Measurements from ENCODE around the gene NPAS2. TPM values are rescaled to one million over a fixed set of nuclear protein-coding genes. Genes with fewer than 3 reads are reported as not detected.
A peak's percentile ranks its signal among the peaks of the same experiment; 100 is the strongest.

Gene NPAS2
- total and polyA plus RNA-seq, 2 experiments from 2014 or later = 0.55 to 0.89 TPM

DNA sequence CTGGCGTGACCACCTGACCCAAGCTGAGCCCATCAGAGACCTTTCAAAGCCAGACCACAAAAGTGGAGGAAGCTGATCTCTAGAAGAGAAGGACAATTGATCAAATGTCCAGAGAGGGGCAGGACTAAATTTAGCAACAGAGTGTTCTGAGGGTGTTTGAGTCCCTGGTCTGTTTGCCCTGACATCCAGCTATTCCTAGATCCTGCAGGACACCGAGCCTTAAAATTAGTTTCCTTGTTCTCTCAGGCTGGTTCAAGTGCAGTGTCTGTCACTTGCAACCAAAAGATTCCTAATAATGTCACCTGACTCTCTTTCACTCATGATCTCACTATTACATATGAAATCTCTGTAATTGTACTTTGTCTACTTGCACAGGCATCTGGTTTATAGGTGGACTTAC is 33.0 kb upstream of the NPAS2 start:
- TF ChIP-seq, protein P1, sequence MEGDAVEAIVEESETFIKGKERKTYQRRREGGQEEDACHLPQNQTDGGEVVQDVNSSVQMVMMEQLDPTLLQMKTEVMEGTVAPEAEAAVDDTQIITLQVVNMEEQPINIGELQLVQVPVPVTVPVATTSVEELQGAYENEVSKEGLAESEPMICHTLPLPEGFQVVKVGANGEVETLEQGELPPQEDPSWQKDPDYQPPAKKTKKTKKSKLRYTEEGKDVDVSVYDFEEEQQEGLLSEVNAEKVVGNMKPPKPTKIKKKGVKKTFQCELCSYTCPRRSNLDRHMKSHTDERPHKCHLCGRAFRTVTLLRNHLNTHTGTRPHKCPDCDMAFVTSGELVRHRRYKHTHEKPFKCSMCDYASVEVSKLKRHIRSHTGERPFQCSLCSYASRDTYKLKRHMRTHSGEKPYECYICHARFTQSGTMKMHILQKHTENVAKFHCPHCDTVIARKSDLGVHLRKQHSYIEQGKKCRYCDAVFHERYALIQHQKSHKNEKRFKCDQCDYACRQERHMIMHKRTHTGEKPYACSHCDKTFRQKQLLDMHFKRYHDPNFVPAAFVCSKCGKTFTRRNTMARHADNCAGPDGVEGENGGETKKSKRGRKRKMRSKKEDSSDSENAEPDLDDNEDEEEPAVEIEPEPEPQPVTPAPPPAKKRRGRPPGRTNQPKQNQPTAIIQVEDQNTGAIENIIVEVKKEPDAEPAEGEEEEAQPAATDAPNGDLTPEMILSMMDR (IDR thresholded peaks at IDR 0.05; ENCODE audit: low read depth, low read length) = no peak
- Histone ChIP-seq H3K4me1 (ENCODE audit: low read depth) (peaks cover 4% of the 10 kb centered on the region), H3K4me3 (no peak overlapping the region), H3K27ac (peak overlapping the region; percentile 49), H3K27me3 (no peaks in the 10 kb centered on the region), H3K36me3 (no peaks in the 10 kb centered on the region), H3K9me3 (ENCODE audit: low read depth) (no peaks in the 10 kb centered on the region)
- DNase-seq (ENCODE audit: low read depth in 1 of 2, low spot score in 1 of 2) = peak in 1 of 2 donors; percentile 11

DNA sequence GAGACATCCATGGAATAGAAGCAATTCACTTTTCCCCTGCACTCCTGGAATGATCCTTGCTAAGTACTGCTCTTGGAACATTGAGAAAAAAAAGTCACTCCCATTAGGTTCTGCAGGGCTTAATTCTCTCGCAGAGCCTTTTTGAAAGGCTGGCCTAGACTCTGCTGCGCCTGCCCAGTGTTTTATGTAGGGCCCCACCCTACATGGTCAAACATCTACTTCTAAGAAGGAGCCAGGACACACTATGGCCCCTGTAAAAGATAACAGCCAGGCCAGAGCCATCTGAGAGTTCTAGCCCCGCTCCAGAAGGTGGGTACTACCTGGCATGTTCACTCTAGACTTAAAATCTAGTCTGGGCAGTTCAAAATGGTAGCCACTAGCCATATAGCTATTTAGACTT is 30.6 kb upstream of the NPAS2 start:
- TF ChIP-seq, protein P1 (IDR thresholded peaks at IDR 0.05; ENCODE audit: low read depth, low read length) = no peak
- peaks cover 4% of the 10 kb centered on the region for H3K4me1 ChIP-seq (ENCODE audit: low read depth)
- H3K27me3 ChIP-seq = no peaks in the 10 kb centered on the region
- no peaks in the 10 kb centered on the region for H3K36me3 ChIP-seq
- no peaks in the 10 kb centered on the region for H3K9me3 ChIP-seq (ENCODE audit: low read depth)
- DNase-seq (ENCODE audit: low read depth in 1 of 2, low spot score in 1 of 2) = no peak
- no peak overlapping the region for H3K27ac ChIP-seq
- no peak overlapping the region for H3K4me3 ChIP-seq

DNA sequence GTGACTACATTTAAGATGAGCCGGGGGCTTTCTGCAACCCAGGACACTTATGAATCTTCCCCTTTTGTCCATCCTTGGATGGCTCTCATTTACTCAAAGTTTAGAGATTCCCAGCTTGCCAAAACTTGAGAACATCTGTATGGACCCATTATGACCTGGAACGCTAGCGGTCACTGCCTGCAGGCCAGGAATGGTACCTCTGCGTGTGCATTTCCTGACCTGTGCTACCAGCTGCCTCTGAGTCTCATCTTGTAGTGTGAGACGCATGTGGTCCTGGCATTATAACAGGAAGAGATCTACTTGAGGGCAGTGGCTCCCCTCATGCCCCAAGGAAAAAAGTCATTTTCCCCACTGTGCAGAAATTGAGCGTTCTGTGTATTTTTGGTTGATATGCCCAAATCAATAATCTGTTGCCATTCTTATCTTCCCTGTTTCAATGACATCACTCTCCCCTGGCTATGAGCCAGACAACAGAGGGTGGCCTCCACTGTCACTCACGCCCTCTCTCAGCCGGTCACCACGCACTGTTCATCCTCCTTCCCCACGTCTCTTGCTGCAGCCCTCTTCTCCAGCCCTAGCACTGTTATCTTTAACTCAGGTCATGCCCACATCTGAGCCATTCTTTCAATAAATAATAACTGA is 28.5 kb upstream of the NPAS2 start:
- H3K4me1 ChIP-seq (ENCODE audit: low read depth) = peaks cover 4% of the 10 kb centered on the region
- no peaks in the 10 kb centered on the region for H3K9me3 ChIP-seq (ENCODE audit: low read depth)
- H3K4me3 ChIP-seq = no peak overlapping the region
- no peaks in the 10 kb centered on the region for H3K27me3 ChIP-seq
- TF ChIP-seq, protein P1 (IDR thresholded peaks at IDR 0.05; ENCODE audit: low read depth, low read length) = no peak
- no peak overlapping the region for H3K27ac ChIP-seq
- no peak for DNase-seq (ENCODE audit: low read depth in 1 of 2, low spot score in 1 of 2)
- no peaks in the 10 kb centered on the region for H3K36me3 ChIP-seq

DNA sequence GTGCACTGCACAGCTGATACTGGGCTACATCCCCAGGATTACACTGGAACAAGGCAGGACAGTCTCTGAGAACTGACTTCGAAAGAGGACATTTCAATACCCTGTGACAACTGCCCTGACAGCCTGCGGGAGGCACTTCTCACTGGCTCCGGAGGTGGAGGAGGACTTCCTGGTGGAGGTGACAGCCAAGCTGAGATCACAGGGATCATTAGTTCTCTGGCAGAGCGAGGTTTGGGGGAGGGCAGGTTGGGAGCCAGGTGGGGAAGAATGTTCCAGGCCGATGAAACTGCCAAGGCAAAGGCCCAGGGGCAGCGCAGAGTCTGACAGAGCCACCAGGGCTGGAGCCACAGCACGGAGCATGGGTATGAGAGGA is 28.0 kb upstream of the NPAS2 start:
- H3K4me1 ChIP-seq (ENCODE audit: low read depth) = peaks cover 3% of the 10 kb centered on the region
- H3K9me3 ChIP-seq (ENCODE audit: low read depth) = no peaks in the 10 kb centered on the region
- no peak overlapping the region for H3K27ac ChIP-seq
- TF ChIP-seq, protein P1 (IDR thresholded peaks at IDR 0.05; ENCODE audit: low read depth, low read length) = no peak
- no peak overlapping the region for H3K4me3 ChIP-seq
- DNase-seq (ENCODE audit: low read depth in 1 of 2, low spot score in 1 of 2) = no peak
- H3K27me3 ChIP-seq = no peaks in the 10 kb centered on the region
- H3K36me3 ChIP-seq = no peaks in the 10 kb centered on the region

DNA sequence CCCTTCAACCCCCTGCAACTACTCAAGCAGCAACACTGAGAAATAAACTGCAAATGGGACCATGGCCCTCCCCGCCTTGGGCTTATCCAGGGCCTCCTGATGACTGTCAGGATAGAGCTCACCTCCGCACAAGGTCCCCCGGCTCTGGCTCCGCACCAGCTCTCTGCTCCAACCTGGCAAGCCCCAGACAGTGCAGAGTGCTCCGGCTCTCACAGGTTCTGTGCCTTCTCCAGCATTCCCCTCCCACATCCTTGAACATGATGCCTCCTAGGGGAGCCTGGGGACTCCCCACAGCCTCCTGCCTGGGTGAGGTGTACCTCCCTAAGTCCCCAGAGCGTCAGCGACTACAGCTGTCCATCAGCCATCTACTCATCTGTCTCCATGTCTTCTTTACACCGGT is 26.7 kb upstream of the NPAS2 start:
- no peaks in the 10 kb centered on the region for H3K4me1 ChIP-seq (ENCODE audit: low read depth)
- no peak for DNase-seq (ENCODE audit: low read depth in 1 of 2, low spot score in 1 of 2)
- TF ChIP-seq, protein P1 (IDR thresholded peaks at IDR 0.05; ENCODE audit: low read depth, low read length) = no peak

More for the DNA sequence above, 26.7 kb upstream of the NPAS2 start:
- Histone ChIP-seq H3K27me3 (no peaks in the 10 kb centered on the region), H3K9me3 (ENCODE audit: low read depth) (no peaks in the 10 kb centered on the region), H3K36me3 (no peaks in the 10 kb centered on the region), H3K27ac (no peak overlapping the region), H3K4me3 (no peak overlapping the region)

Measured in cardiac muscle cell (in vitro differentiated cells and primary cell).